ENCODE measurements around the gene USP33. TPM values are rescaled to one million over a fixed set of nuclear protein-coding genes. Genes with fewer than 3 reads are reported as not detected.

The USP33 gene
- total and polyA plus RNA-seq, 10 of the 15 experiments (the other 5 are each of a cell fraction or from before 2014, with no cell fraction given), result 13.1 to 49.9 (median 32.2) TPM

GRCh38 chr1:77762072-77762476 lies 2.4 kb upstream of the USP33 start:
- ChIA-PET CTCF (no interaction called here), POLR2A (no interaction called here), RAD21 (ENCODE audit: unreplicated experiment) (no interaction called here), SMC1A (ENCODE audit: uncharacterized antibody, unreplicated experiment) (no interaction called here)
- Histone ChIP-seq H3K4me3 (no peak overlapping the region), H3K79me2 (ENCODE audit: control insufficient read depth, insufficient read depth, low read length) (peaks cover 24% of the 10 kb centered on the region), H2AFZ (ENCODE audit: control insufficient read depth, low read depth, low read length) (no peak overlapping the region), H3K9me3 (replicated peaks; ENCODE audit: control insufficient read depth, insufficient read depth, low read length) (no peaks in the 10 kb centered on the region), H3K36me3 (ENCODE audit: control insufficient read depth in 2 of 2, insufficient read depth in 2 of 2, low read length in 1 of 2) (no peaks in the 10 kb centered on the region), H3K4me1 (ENCODE audit: control insufficient read depth, insufficient read depth, low read length) (no peaks in the 10 kb centered on the region), H3K27me3 (replicated peaks in 1 of 2; ENCODE audit: control insufficient read depth in 2 of 2, insufficient read depth in 2 of 2, low read length in 1 of 2) (no peaks in the 10 kb centered on the region; a peak in 1 of 4 replicates), H3K9ac (ENCODE audit: control insufficient read depth, insufficient read depth, low read length) (no peak overlapping the region), H3K27ac (ENCODE audit: control insufficient read depth, insufficient read depth) (no peak overlapping the region), H3K4me2 (ENCODE audit: control insufficient read depth, insufficient read depth) (no peak overlapping the region), H4K20me1 (ENCODE audit: control insufficient read depth, insufficient read depth) (no peaks in the 10 kb centered on the region)
- ATAC-seq (no peak), DNase-seq (ENCODE audit: low read depth, low spot score) (no peak), FAIRE-seq (peak; percentile 35)
- WGBS (ENCODE audit: insufficient coverage, insufficient replicate concordance, low lambda C conversion rate, missing lambda C conversion rate), result 6% methylated on average over 1 of the region's 1 CpG
- no peak for TF ChIP-seq ZNF384 (IDR thresholded peaks at IDR 0.05; ENCODE audit: borderline replicate concordance, low read depth, low read length)
- peak; percentile 30; the same call in 1 of the 2 replicates for TF ChIP-seq JUNB (IDR thresholded peaks at IDR 0.05)
- intact Hi-C loops (cut with micrococcal nuclease; ENCODE audit: unreplicated experiment), result no loop called here
- in situ Hi-C loops (cut with MboI), result loop anchor here (25.0 kb wide), 1 partner anchor 875 kb away; the partner anchor contains the start of gene IFI44
- BruUV-seq (replicated peaks), result no TSS peak

- POLR2A ChIA-PET, result interaction anchor here (0.6 kb wide), 1 partner anchor 32 kb away, joined by 4 read pairs; no protein-coding TSS in a partner anchor
- ATAC-seq (no peak), FAIRE-seq (peak; percentile 7), DNase-seq (ENCODE audit: low read depth, low spot score) (no peak)
- Histone ChIP-seq H4K20me1 (ENCODE audit: control insufficient read depth, insufficient read depth) (0 out of 2 replicates have a peak, but pooled peaks cover 3% of the 10 kb centered on the region), H3K27ac (ENCODE audit: control insufficient read depth, insufficient read depth) (no peak overlapping the region; the same call in 1 of the 2 replicates), H3K9me3 (replicated peaks; ENCODE audit: control insufficient read depth, insufficient read depth, low read length) (no peaks in the 10 kb centered on the region), H3K27me3 (replicated peaks in 1 of 2; ENCODE audit: control insufficient read depth in 2 of 2, insufficient read depth in 2 of 2, low read length in 1 of 2) (no peaks in the 10 kb centered on the region), H3K4me1 (ENCODE audit: control insufficient read depth, insufficient read depth, low read length) (peaks cover 8% of the 10 kb centered on the region; the same call in 1 of the 2 replicates), H3K36me3 (ENCODE audit: control insufficient read depth in 2 of 2, insufficient read depth in 2 of 2, low read length in 1 of 2) (no peaks in the 10 kb centered on the region), H3K4me3 (peak overlapping the region; percentile 55; the same call in 1 of the 2 replicates), H2AFZ (ENCODE audit: control insufficient read depth, low read depth, low read length) (no peak overlapping the region), H3K79me2 (ENCODE audit: control insufficient read depth, insufficient read depth, low read length) (peaks cover 65% of the 10 kb centered on the region), H3K4me2 (ENCODE audit: control insufficient read depth, insufficient read depth) (peak overlapping the region; percentile 65), H3K9ac (ENCODE audit: control insufficient read depth, insufficient read depth, low read length) (no peak overlapping the region; the same call in 1 of the 2 replicates)
- intact Hi-C loops (cut with micrococcal nuclease; ENCODE audit: unreplicated experiment), result no loop called here
- SMC1A ChIA-PET (ENCODE audit: uncharacterized antibody, unreplicated experiment), result interaction anchor here (1.0 to 2.1 kb wide), 8 partner anchors 11 to 247 kb away, joined by 3 to 9 read pairs (median 4); partner anchors contain the start of genes DNAJB4 and MIGA1
- RAD21 ChIA-PET (ENCODE audit: unreplicated experiment), result interaction anchor here (0.7 to 2.0 kb wide), 4 partner anchors 23 to 357 kb away, joined by 3 to 7 read pairs (median 5); partner anchors contain the start of gene MIGA1
- WGBS (ENCODE audit: insufficient coverage, insufficient replicate concordance, low lambda C conversion rate, missing lambda C conversion rate), result 79% methylated on average over 2 of the region's 2 CpGs
- in situ Hi-C loops (cut with MboI), result loop anchor here (25.0 kb wide), 1 partner anchor 880 kb away; the partner anchor contains the start of gene IFI44
- BruUV-seq (replicated peaks), result no TSS peak
- CTCF ChIA-PET, result interaction anchor here (0.8 kb wide), 1 partner anchor 60 kb away, joined by 4 read pairs; no protein-coding TSS in a partner anchor
- TF ChIP-seq RFX5 (IDR thresholded peaks at IDR 0.05; ENCODE audit: low read depth, low read length), result no peak
- TF ChIP-seq SMAD1 (IDR thresholded peaks at IDR 0.05; ENCODE audit: low read depth, partially characterized antibody), result no peak
- no peak for TF ChIP-seq ZNF274 (IDR thresholded peaks at IDR 0.05; ENCODE audit: insufficient read depth, insufficient read length)
- TF ChIP-seq CEBPZ (IDR thresholded peaks at IDR 0.05; ENCODE audit: low read depth, low read length), result no peak
- TF ChIP-seq GABPA (IDR thresholded peaks at IDR 0.05; ENCODE audit: low read depth), result no peak
- no peak for TF ChIP-seq ZBTB11 (CRISPR knock-in tag; IDR thresholded peaks at IDR 0.05)
- no peak for TF ChIP-seq GATAD2B (conservative IDR thresholded peaks at IDR 0.05; ENCODE audit: low read depth)
These were observed 2.0 kb downstream of the USP33 start for GRCh38 chr1:77757603-77758002.

Data from GM12878 (cell line).